Breast epithelium (tissue), 4 donors: ENCODE results near the gene DMBT1. TPM values are rescaled to one million over a fixed set of nuclear protein-coding genes. Genes with fewer than 3 reads are reported as not detected.

Experiments
- DNase-seq, 2 donors: peaks; one replicate each; pipeline ENCODE4 v3.0.0-alpha.2; 2019; ENCODE audit warnings: low spot score in 2 of 2
- H3K27ac ChIP-seq, 2 donors: fragments of 200-600 bp; sonication (generic) in 1 of 2; one replicate each; pipeline ENCODE4 v1.5.1; 2016 to 2019; ENCODE audit warnings: mild to moderate bottlenecking in 1 of 2
- H3K27me3 ChIP-seq, 2 donors: fragments of 200-600 bp; sonication (generic) in 1 of 2; one replicate each; pipeline versions ENCODE4 v1.5.1 to v1.6.0; 2017 to 2019; ENCODE audit warnings: control low read depth in 1 of 2, mild to moderate bottlenecking in 1 of 2
- H3K36me3 ChIP-seq: fragments of 200-600 bp; one replicate; pipeline ENCODE4 v1.5.1; 2019
- H3K4me1 ChIP-seq, 2 donors: fragments of 200-600 bp; sonication (generic); one replicate each; pipeline ENCODE4 v1.5.1; 2016 to 2019; ENCODE audit warnings: control low read depth in 1 of 2
- H3K4me3 ChIP-seq, 3 donors: fragments of 200-600 bp; sonication (generic); 1 replicate in 2 of 3; 2 replicates in 1 of 3; pipeline ENCODE4 v1.5.1; 2016 to 2019; ENCODE audit warnings: mild to moderate bottlenecking in 3 of 3, moderate library complexity in 2 of 3
- H3K9me3 ChIP-seq, 2 donors: fragments of 200-600 bp; sonication (generic) in 1 of 2; one replicate each; pipeline ENCODE4 v1.5.1; 2016 to 2019; ENCODE audit warnings: control low read depth in 1 of 2
- CTCF ChIP-seq, 3 donors: fragments of 450-650 bp; IDR thresholded peaks; one replicate each; pipeline ENCODE4 v1.5.1; 2016 to 2017; ENCODE audit warnings: antibody characterized with exemption in 3 of 3, mild to moderate bottlenecking in 3 of 3, moderate library complexity in 3 of 3
- POLR2A ChIP-seq: fragments of 450-650 bp; IDR thresholded peaks from one replicate; pipeline ENCODE4 v1.6.1; 2016; ENCODE audit warnings: antibody characterized with exemption, mild to moderate bottlenecking, moderate library complexity
- POLR2AphosphoS5 ChIP-seq, 3 donors: sonication (generic); formaldehyde crosslinking; IDR thresholded peaks; one replicate each; pipeline ENCODE4 v1.6.1; 2017; ENCODE audit warnings: antibody characterized with exemption in 3 of 3
- intact Hi-C: fragments of 100-400 bp; cut with DNase I; formaldehyde crosslinking; loops from one replicate; pipeline ENCODE4 v1.15.1; 2023; ENCODE audit warnings: low total_unique reads
- total RNA-seq, 3 donors: library from RNA; depleted of rRNA; stranded (reverse); fragments of >200 nt; gene quantifications; one replicate each; pipeline ENCODE4 v1.1.0, GENCODE V29; 2016

Gene DMBT1
- total RNA-seq = 1 to 10 TPM in 1 of 3 donors, under 1 TPM in 1, not detected in 1; 0.15 to 2.3 TPM

DNA sequence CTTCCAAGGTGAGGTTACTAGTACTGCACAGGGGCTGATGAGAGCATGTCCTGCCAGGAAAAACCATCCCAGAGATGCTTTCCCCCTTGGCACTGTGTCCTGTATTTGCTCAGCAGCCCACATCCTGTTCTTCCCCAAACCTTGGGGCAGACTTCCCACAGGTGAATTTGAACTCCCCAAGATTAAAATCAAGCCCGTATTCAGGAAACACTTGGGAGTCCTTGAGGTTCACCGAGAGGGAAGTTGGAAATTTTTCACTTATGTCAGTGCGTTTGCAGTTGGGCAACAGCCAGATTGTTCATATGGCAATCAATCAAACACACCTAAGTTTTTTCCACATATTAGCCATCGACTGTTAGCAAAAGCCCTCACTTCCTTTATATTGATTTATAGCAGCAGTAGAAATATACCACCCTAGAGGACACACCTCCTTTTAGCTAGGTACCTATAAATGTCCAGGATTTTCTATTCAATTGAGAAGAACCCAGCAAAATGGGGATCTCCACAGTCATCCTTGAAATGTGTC lies at the start of gene DMBT1:
DMBT1 (plus strand) TSS at position 476 of the 526 bp plus-strand sequence; CDS start at position 493, 17 bp downstream.
- Histone ChIP-seq H3K36me3 (no peaks in the 10 kb centered on the region), H3K9me3 (no peaks in the 10 kb centered on the region), H3K4me1 (no peaks in the 10 kb centered on the region), H3K4me3 (no peak within 1 kb of the TSS), H3K27ac (no peak within 1 kb of the TSS), H3K27me3 (no peaks in the 10 kb centered on the region)
- no peak for DNase-seq
- intact Hi-C loops = loop anchor here (10.0 kb wide), 1 partner anchor 266 kb away; no protein-coding TSS in a partner anchor
- TF ChIP-seq CTCF (IDR thresholded peaks at IDR 0.05) (no peak), POLR2A (no peak), POLR2AphosphoS5 (IDR thresholded peaks at IDR 0.05) (no peak)

DNA sequence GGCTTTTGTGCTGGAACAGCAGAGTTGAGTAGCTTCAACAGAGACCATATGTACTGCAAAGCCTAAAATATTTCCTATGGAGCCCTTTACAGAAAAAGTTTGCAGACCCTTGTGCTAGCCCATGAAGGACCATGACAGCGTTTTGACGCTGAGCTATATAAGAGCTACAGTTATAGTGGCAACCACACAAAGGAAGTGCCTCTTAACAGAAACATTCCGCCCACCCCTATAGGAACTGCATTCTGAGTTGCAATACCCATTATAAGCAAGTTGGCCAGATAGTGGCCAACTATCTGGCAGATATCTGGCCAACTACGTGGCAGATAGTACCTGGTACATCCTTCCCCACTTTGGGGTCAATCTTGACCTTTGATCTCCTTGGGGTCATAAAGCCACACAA lies 47.5 kb upstream of the DMBT1 start:
- no peaks in the 10 kb centered on the region for H3K27me3 ChIP-seq
- no peaks in the 10 kb centered on the region for H3K9me3 ChIP-seq
- H3K36me3 ChIP-seq = no peaks in the 10 kb centered on the region
- H3K4me3 ChIP-seq = no peak overlapping the region
- DNase-seq = no peak
- no peaks in the 10 kb centered on the region for H3K4me1 ChIP-seq
- H3K27ac ChIP-seq = no peak overlapping the region
- TF ChIP-seq CTCF (IDR thresholded peaks at IDR 0.05) (no peak), POLR2AphosphoS5 (IDR thresholded peaks at IDR 0.05) (no peak), POLR2A (no peak)
- intact Hi-C loops = no loop called here

DNA sequence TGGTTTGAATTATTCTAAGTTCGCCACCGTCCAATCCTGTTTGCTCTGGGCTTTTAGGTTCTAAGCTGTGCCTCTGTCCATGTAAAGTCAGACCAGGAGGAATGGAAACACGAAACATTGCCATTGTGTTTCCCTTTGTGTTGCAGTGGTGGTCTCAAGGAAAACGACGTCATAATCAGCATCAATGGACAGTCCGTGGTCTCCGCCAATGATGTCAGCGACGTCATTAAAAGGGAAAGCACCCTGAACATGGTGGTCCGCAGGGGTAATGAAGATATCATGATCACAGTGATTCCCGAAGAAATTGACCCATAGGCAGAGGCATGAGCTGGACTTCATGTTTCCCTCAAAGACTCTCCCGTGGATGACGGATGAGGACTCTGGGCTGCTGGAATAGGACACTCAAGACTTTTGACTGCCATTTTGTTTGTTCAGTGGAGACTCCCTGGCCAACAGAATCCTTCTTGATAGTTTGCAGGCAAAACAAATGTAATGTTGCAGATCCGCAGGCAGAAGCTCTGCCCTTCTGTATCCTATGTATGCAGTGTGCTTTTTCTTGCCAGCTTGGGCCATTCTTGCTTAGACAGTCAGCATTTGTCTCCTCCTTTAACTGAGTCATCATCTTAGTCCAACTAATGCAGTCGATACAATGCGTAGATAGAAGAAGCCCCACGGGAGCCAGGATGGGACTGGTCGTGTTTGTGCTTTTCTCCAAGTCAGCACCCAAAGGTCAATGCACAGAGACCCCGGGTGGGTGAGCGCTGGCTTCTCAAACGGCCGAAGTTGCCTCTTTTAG lies 46.3 kb upstream of the DMBT1 start:
- H3K27ac ChIP-seq = no peak overlapping the region
- intact Hi-C loops = no loop called here
- H3K4me3 ChIP-seq = no peak overlapping the region
- H3K9me3 ChIP-seq = no peaks in the 10 kb centered on the region
- no peak for DNase-seq
- no peaks in the 10 kb centered on the region for H3K27me3 ChIP-seq
- TF ChIP-seq POLR2AphosphoS5 (IDR thresholded peaks at IDR 0.05) (no peak), POLR2A (no peak), CTCF (IDR thresholded peaks at IDR 0.05) (no peak)
- H3K4me1 ChIP-seq = no peaks in the 10 kb centered on the region
- no peaks in the 10 kb centered on the region for H3K36me3 ChIP-seq

- no peaks in the 10 kb centered on the region for H3K27me3 ChIP-seq
- H3K4me1 ChIP-seq = no peaks in the 10 kb centered on the region
- no peaks in the 10 kb centered on the region for H3K9me3 ChIP-seq
- no peak overlapping the region for H3K4me3 ChIP-seq
- intact Hi-C loops = no loop called here
- DNase-seq = no peak
- no peaks in the 10 kb centered on the region for H3K36me3 ChIP-seq
- no peak for TF ChIP-seq CTCF (IDR thresholded peaks at IDR 0.05)
- TF ChIP-seq POLR2A = no peak
- TF ChIP-seq POLR2AphosphoS5 (IDR thresholded peaks at IDR 0.05) = no peak
- peak overlapping the region in 1 of 2 donors; percentile 63 for H3K27ac ChIP-seq
Observed at GRCh38 chr10:122515022-122515424, 45.5 kb upstream of the DMBT1 start.

DNA sequence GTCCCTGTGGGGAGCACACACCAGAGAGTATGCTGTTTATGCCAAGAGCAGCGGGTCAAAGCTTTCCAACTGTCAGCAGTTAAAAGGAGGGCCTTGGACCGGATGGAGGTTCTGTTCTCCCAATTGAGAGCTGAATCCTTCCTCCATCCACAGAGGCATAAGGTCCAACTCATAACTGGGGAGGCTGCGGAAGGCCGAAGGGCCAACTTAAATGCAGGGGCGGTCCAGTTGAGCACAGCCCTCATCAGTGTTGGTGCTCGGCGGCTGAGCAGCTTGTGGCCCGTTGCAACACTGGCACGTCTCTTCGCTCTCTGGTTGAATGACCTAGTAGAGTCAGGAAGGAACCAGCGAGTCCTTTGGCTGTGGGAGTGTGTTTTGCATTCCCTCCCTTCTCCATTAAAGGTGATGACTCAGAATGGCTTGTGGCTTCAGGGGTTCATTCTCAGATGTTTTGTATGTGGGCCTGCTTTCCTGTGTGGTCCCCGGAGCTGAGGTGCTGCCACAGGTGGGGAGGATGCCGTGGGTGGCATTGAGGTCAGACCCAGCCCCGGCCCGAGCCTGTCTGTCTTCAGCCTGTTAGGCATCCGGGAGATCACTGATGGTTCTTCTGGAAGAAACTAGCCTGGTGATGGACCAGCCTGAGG lies 44.8 kb upstream of the DMBT1 start:
- Histone ChIP-seq H3K27me3 (no peaks in the 10 kb centered on the region), H3K9me3 (no peaks in the 10 kb centered on the region), H3K27ac (peak overlapping the region in 1 of 2 donors; percentile 63), H3K4me3 (no peak overlapping the region), H3K4me1 (no peaks in the 10 kb centered on the region), H3K36me3 (no peaks in the 10 kb centered on the region)
- DNase-seq = no peak
- intact Hi-C loops = no loop called here
- TF ChIP-seq POLR2A = no peak
- TF ChIP-seq CTCF (IDR thresholded peaks at IDR 0.05) = no peak
- TF ChIP-seq POLR2AphosphoS5 (IDR thresholded peaks at IDR 0.05) = no peak
